IMR-90 (cell line): ENCODE data around the gene DSCAML1. TPM values are rescaled to one million over a fixed set of nuclear protein-coding genes. Genes with fewer than 3 reads are reported as not detected.
A peak's percentile ranks its signal among the peaks of the same experiment; 100 is the strongest.

Experiments
- ATAC-seq: fragments of 200-7000 bp; cut with Tn5 transposase; 2 replicates; pipeline ENCODE4 v1.9.1; 2020; ENCODE audit warnings: low read depth, mild to moderate bottlenecking, moderate library complexity
- BruUV-seq: library from RNA; stranded (reverse); fragments of 400-500 nt; replicated peaks from 2 replicates; lab custom pipeline; 2021; lab: Mats Ljungman, UMichigan
- CTCF ChIA-PET: fragments of 300-600 bp; formaldehyde crosslinking; extraction: SDS; loops from one replicate; lab custom pipeline; 2021; ENCODE audit warnings: antibody characterized with exemption; lab: Yijun Ruan, JAX
- POLR2A ChIA-PET: fragments of 300-600 bp; sonication (Branson Sonifier 250); formaldehyde crosslinking; loops from one replicate; lab custom pipeline; 2022; ENCODE audit warnings: antibody characterized with exemption; ENCODE audit not compliant: unreplicated experiment; lab: Charles Lee
- DNase-seq: peaks from one replicate; pipeline ENCODE4 v3.0.0; 2013
- H2AFZ ChIP-seq: replicated peaks from 2 replicates; pipeline ENCODE3; 2013; ENCODE audit warnings: low read length, mild to moderate bottlenecking; ENCODE audit not compliant: poor library complexity
- H2AK5ac ChIP-seq: 2 replicates; pipeline ENCODE4 v1.6.1; 2013; ENCODE audit warnings: low read depth, low read length, inconsistent platforms
- H2AK9ac ChIP-seq: replicated peaks from 2 replicates; pipeline ENCODE3; 2013; ENCODE audit warnings: mild to moderate bottlenecking, low read depth, low read length, moderate library complexity; ENCODE audit not compliant: poor library complexity
- H2BK120ac ChIP-seq: 2 replicates; pipeline ENCODE4 v1.6.1; 2013; ENCODE audit warnings: low read depth, low read length, inconsistent platforms
- H2BK15ac ChIP-seq: 3 replicates; pipeline ENCODE4 v1.6.1; 2013; ENCODE audit warnings: low read depth, low read length, inconsistent platforms
- H2BK20ac ChIP-seq: 2 replicates; pipeline ENCODE4 v1.6.1; 2013; ENCODE audit warnings: low read depth, mild to moderate bottlenecking, inconsistent platforms, low read length, moderate library complexity
- H2BK5ac ChIP-seq: 2 replicates; pipeline ENCODE4 v1.6.1; 2013; ENCODE audit warnings: mild to moderate bottlenecking, low read depth, low read length, inconsistent platforms; ENCODE audit not compliant: poor library complexity, severe bottlenecking
- H3K14ac ChIP-seq: replicated peaks from 2 replicates; pipeline ENCODE4 v1.6.1; 2013; ENCODE audit warnings: low read depth, low read length, inconsistent platforms
- H3K18ac ChIP-seq: 2 replicates; pipeline ENCODE4 v1.6.1; 2013; ENCODE audit warnings: low read depth, low read length, control low read depth
- H3K23ac ChIP-seq: 2 replicates; pipeline ENCODE4 v1.6.1; 2013; ENCODE audit warnings: low read depth, low read length, inconsistent platforms
- H3K27ac ChIP-seq: 2 replicates; pipeline ENCODE4 v1.5.1; 2013; ENCODE audit warnings: mild to moderate bottlenecking, control low read depth, low read length; ENCODE audit not compliant: insufficient read depth
- H3K27me3 ChIP-seq: 2 replicates; pipeline ENCODE4 v1.6.1; 2013; ENCODE audit warnings: low read length; ENCODE audit not compliant: control insufficient read depth, insufficient read depth
- H3K36me3 ChIP-seq: 2 replicates; pipeline ENCODE4 v1.6.1; 2013; ENCODE audit warnings: low read length, mixed read lengths; ENCODE audit not compliant: control insufficient read depth, insufficient read depth
- H3K4ac ChIP-seq: 2 replicates; pipeline ENCODE4 v1.6.1; 2013; ENCODE audit warnings: low read depth, low read length, inconsistent platforms
- H3K4me1 ChIP-seq: 2 replicates; pipeline ENCODE4 v1.6.1; 2013; ENCODE audit warnings: low read length, mixed read lengths; ENCODE audit not compliant: control insufficient read depth, insufficient read depth
- H3K4me2 ChIP-seq: 2 replicates; pipeline ENCODE4 v1.6.1; 2013; ENCODE audit warnings: low read depth, mild to moderate bottlenecking, control low read depth, low read length, moderate library complexity
- H3K4me3 ChIP-seq: 2 replicates; pipeline ENCODE4 v1.5.1; 2013; ENCODE audit warnings: low read depth, mild to moderate bottlenecking, control low read depth, low read length, moderate library complexity; ENCODE audit not compliant: insufficient read depth
- H3K56ac ChIP-seq: 2 replicates; pipeline ENCODE4 v1.6.1; 2013; ENCODE audit warnings: low read length, inconsistent platforms; ENCODE audit not compliant: insufficient read depth; ENCODE audit errors: extremely low read depth
- H3K79me1 ChIP-seq, 2 experiments: 2 replicates each; pipeline ENCODE4 v1.6.1; 2013; ENCODE audit warnings: low read length in 2 of 2, inconsistent platforms in 1 of 2, low read depth in 1 of 2
- H3K9ac ChIP-seq: 2 replicates; pipeline ENCODE4 v1.6.1; 2013; ENCODE audit warnings: low read depth, low read length, control low read depth
- H3K9me1 ChIP-seq: 2 replicates; pipeline ENCODE4 v1.6.1; 2013; ENCODE audit warnings: low read length, inconsistent platforms; ENCODE audit not compliant: insufficient read depth
- H3K9me3 ChIP-seq: 2 replicates; pipeline ENCODE4 v1.6.1; 2013; ENCODE audit warnings: low read length; ENCODE audit not compliant: control insufficient read depth, insufficient read depth
- H4K20me1 ChIP-seq: 2 replicates; pipeline ENCODE4 v1.6.1; 2013; ENCODE audit warnings: low read length, inconsistent platforms; ENCODE audit not compliant: insufficient read depth
- H4K5ac ChIP-seq: 2 replicates; pipeline ENCODE4 v1.6.1; 2013; ENCODE audit warnings: mild to moderate bottlenecking, low read depth, low read length, control low read depth
- H4K8ac ChIP-seq, 2 experiments: 2 replicates each; pipeline ENCODE4 v1.6.1; 2013; ENCODE audit warnings: low read depth in 2 of 2, low read length in 2 of 2, control low read depth in 1 of 2, inconsistent platforms in 1 of 2
- H4K91ac ChIP-seq: 2 replicates; pipeline ENCODE4 v1.6.1; 2013; ENCODE audit warnings: low read depth, low read length, inconsistent platforms; ENCODE audit not compliant: insufficient read depth
- BHLHE40 ChIP-seq: fragments of 150-350 bp; IDR thresholded peaks from 2 replicates; pipeline ENCODE4 v1.6.1; 2016; ENCODE audit warnings: mild to moderate bottlenecking, low read depth, low read length
- CEBPB ChIP-seq: IDR thresholded peaks from 2 replicates; pipeline ENCODE4 v1.6.1; 2012; ENCODE audit warnings: low read depth, low read length, improper control_type of control experiment
- CHD1 ChIP-seq: IDR thresholded peaks from 2 replicates; pipeline ENCODE4 v1.6.1; 2012; ENCODE audit warnings: low read depth, low read length, improper control_type of control experiment
- CTCF ChIP-seq: conservative IDR thresholded peaks from 2 replicates; pipeline ENCODE4 v1.5.1; 2012; ENCODE audit warnings: mild to moderate bottlenecking, low read depth, low read length, improper control_type of control experiment
- FOS ChIP-seq: fragments of 150-350 bp; IDR thresholded peaks from 2 replicates; pipeline ENCODE4 v1.6.1; 2016; ENCODE audit warnings: low read depth, low read length
- MAFK ChIP-seq: IDR thresholded peaks from 2 replicates; pipeline ENCODE4 v1.6.1; 2012; ENCODE audit warnings: low read depth, low read length, improper control_type of control experiment
- MAZ ChIP-seq: IDR thresholded peaks from 2 replicates; pipeline ENCODE4 v1.6.1; 2012; ENCODE audit warnings: low read depth, mild to moderate bottlenecking, low read length, improper control_type of control experiment, moderate library complexity, borderline replicate concordance
- MXI1 ChIP-seq: IDR thresholded peaks from 2 replicates; pipeline ENCODE4 v1.6.1; 2012; ENCODE audit warnings: low read depth, mild to moderate bottlenecking, low read length, moderate library complexity, borderline replicate concordance
- NFE2L2 ChIP-seq: fragments of 150-350 bp; IDR thresholded peaks from 2 replicates; pipeline ENCODE4 v1.6.1; 2016; ENCODE audit warnings: low read depth, mild to moderate bottlenecking, low read length
- POLR2A ChIP-seq: IDR thresholded peaks from 2 replicates; pipeline ENCODE4 v1.6.1; 2012; ENCODE audit warnings: mild to moderate bottlenecking, low read depth, low read length
- RAD21 ChIP-seq: IDR thresholded peaks from 2 replicates; pipeline ENCODE4 v1.6.1; 2012; ENCODE audit warnings: low read length, improper control_type of control experiment
- RCOR1 ChIP-seq: IDR thresholded peaks from 2 replicates; pipeline ENCODE4 v1.6.1; 2012; ENCODE audit warnings: mild to moderate bottlenecking, low read length, improper control_type of control experiment; ENCODE audit not compliant: insufficient replicate concordance
- RFX5 ChIP-seq: IDR thresholded peaks from 2 replicates; pipeline ENCODE4 v1.8.0; 2012; ENCODE audit warnings: low read depth, mild to moderate bottlenecking, low read length, moderate library complexity
- SMC3 ChIP-seq: fragments of 150-350 bp; IDR thresholded peaks from 2 replicates; pipeline ENCODE4 v1.6.1; 2016; ENCODE audit warnings: low read depth, mild to moderate bottlenecking, antibody characterized with exemption, low read length, moderate library complexity
- WGBS, 2 experiments: methylation state at CpG; one replicate each; pipeline versions ENCODE4 v1.1.5 to v1.1.7; 2013; ENCODE audit warnings: missing lambda C conversion rate in 2 of 2; ENCODE audit not compliant: insufficient read length in 1 of 2; ENCODE audit errors: extremely low coverage in 2 of 2; 5-methylcytosine and 5-hydroxymethylcytosine counted together
- dilution Hi-C: fragments of 300-500 bp; cut with HindIII; formaldehyde crosslinking; loops from one replicate; pipeline ENCODE4 v1.14.3; 2018; ENCODE audit warnings: low sequenced_read_pairs; ENCODE audit not compliant: unreplicated experiment
- in situ Hi-C: fragments of 300-500 bp; cut with MboI; formaldehyde crosslinking; loops from 3 replicates; pipeline ENCODE4 v1.14.3; 2019; ENCODE audit warnings: low sequenced_read_pairs, inconsistent platforms, mixed read lengths
- intact Hi-C: fragments of 100-400 bp; cut with micrococcal nuclease; formaldehyde crosslinking; loops from 2 replicates; pipeline ENCODE4 v1.10.0; 2022
- polyA plus RNA-seq, 3 experiments: library from polyadenylated mRNA; depleted of rRNA; stranded (reverse); fragments of >200 nt; gene quantifications; 2 replicates each; pipeline ENCODE4 v1.2.3, GENCODE V29; 2012; ENCODE audit warnings: low replicate concordance in 1 of 3
- total RNA-seq: library from RNA; depleted of rRNA; stranded (reverse); fragments of >200 nt; gene quantifications from 2 replicates; pipeline ENCODE4 v1.2.3, GENCODE V29; 2012
- TF ChIP-seq, protein P1 (sequence below): fragments of 150-350 bp; IDR thresholded peaks from 2 replicates; pipeline ENCODE4 v1.6.1; 2017; ENCODE audit warnings: mild to moderate bottlenecking, antibody characterized with exemption, low read length, low read depth
- TF ChIP-seq, protein P2 (sequence below): fragments of 150-350 bp; IDR thresholded peaks from 2 replicates; pipeline ENCODE4 v1.6.1; 2016; ENCODE audit warnings: low read depth, mild to moderate bottlenecking, low read length, moderate library complexity, borderline replicate concordance

The DSCAML1 gene
- total and polyA plus RNA-seq, 2 of the 4 experiments (the other 2 are of a cell fraction) = not detected

DNA sequence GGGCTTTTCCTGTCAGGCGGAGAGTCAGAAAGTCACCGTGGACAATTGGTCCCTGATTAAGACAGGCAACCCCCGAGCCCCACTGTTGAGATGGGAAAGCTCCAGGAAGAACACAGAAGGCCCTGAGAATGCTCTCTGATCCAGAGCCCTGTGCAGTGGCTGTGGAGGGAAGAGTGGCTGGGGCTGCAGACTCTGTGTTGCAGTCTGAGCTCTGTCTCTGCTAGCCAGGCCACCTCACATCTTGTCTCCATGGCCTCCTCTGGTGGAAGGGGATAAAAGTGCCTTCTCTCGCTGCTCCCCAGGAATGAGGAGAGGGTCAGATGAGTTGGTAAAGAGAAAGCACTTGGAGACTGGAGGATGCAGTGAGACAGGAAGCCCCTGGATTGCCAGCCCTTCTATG lies 328.1 kb downstream of the DSCAML1 start:
- H3K27me3 ChIP-seq = peaks cover 19% of the 10 kb centered on the region
- ATAC-seq = no peak
- BruUV-seq = no TSS peak
- H3K56ac ChIP-seq = no peak overlapping the region
- H2AK5ac ChIP-seq = no peak overlapping the region
- H3K4me1 ChIP-seq = no peaks in the 10 kb centered on the region
- H3K27ac ChIP-seq = no peak overlapping the region
- no peak overlapping the region for H2AK9ac ChIP-seq
- H3K4ac ChIP-seq = no peak overlapping the region
- no peak overlapping the region for H2BK20ac ChIP-seq
- H4K8ac ChIP-seq = no peak overlapping the region
- H4K91ac ChIP-seq = no peak overlapping the region
- no peak overlapping the region for H3K4me3 ChIP-seq
- TF ChIP-seq RCOR1 = no peak
- TF ChIP-seq RFX5 = no peak
- no peak for TF ChIP-seq MXI1
- TF ChIP-seq BHLHE40 = no peak
- no peak for TF ChIP-seq CHD1
- no peak for TF ChIP-seq SMC3
- no peak for TF ChIP-seq RAD21
- no peak for TF ChIP-seq MAFK
- TF ChIP-seq MAZ = no peak
- no peak for TF ChIP-seq NFE2L2
- TF ChIP-seq CTCF = no peak
- no peak for TF ChIP-seq CEBPB
- TF ChIP-seq POLR2A = no peak
- TF ChIP-seq, protein P1, sequence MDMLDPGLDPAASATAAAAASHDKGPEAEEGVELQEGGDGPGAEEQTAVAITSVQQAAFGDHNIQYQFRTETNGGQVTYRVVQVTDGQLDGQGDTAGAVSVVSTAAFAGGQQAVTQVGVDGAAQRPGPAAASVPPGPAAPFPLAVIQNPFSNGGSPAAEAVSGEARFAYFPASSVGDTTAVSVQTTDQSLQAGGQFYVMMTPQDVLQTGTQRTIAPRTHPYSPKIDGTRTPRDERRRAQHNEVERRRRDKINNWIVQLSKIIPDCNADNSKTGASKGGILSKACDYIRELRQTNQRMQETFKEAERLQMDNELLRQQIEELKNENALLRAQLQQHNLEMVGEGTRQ = no peak
- TF ChIP-seq, protein P2, sequence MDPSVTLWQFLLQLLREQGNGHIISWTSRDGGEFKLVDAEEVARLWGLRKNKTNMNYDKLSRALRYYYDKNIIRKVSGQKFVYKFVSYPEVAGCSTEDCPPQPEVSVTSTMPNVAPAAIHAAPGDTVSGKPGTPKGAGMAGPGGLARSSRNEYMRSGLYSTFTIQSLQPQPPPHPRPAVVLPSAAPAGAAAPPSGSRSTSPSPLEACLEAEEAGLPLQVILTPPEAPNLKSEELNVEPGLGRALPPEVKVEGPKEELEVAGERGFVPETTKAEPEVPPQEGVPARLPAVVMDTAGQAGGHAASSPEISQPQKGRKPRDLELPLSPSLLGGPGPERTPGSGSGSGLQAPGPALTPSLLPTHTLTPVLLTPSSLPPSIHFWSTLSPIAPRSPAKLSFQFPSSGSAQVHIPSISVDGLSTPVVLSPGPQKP = no peak
- no peak for TF ChIP-seq FOS
- no peak overlapping the region for H3K18ac ChIP-seq
- H2BK15ac ChIP-seq = no peak overlapping the region
- dilution Hi-C loops = no loop called here
- no peaks in the 10 kb centered on the region for H3K9me1 ChIP-seq
- intact Hi-C loops = no loop called here
- H3K4me2 ChIP-seq = no peak overlapping the region
- DNase-seq = no peak
- H3K79me1 ChIP-seq = no peaks in the 10 kb centered on the region
- ChIA-PET CTCF (no interaction called here), POLR2A (no interaction called here)
- 10% methylated on average over 2 of the region's 4 CpGs; no CpG with 5 or more reads in 1 of the 2 experiments for WGBS, 2 experiments
- H3K14ac ChIP-seq = no peak overlapping the region
- no peaks in the 10 kb centered on the region for H3K9me3 ChIP-seq
- H3K36me3 ChIP-seq = no peaks in the 10 kb centered on the region
- no peaks in the 10 kb centered on the region for H4K20me1 ChIP-seq
- no peak overlapping the region for H4K5ac ChIP-seq
- H2BK5ac ChIP-seq = no peak overlapping the region
- no peak overlapping the region for H3K23ac ChIP-seq
- in situ Hi-C loops = no loop called here
- peak overlapping the region; percentile 33 for H2AFZ ChIP-seq
- no peak overlapping the region for H3K9ac ChIP-seq
- no peak overlapping the region for H2BK120ac ChIP-seq
